ENCODE measurements around the gene HIPK2. TPM values are rescaled to one million over a fixed set of nuclear protein-coding genes. Genes with fewer than 3 reads are reported as not detected.

The HIPK2 gene
- total and polyA plus RNA-seq, 2 experiments from 2014 or later = 23.2 to 47.0 TPM

DNA sequence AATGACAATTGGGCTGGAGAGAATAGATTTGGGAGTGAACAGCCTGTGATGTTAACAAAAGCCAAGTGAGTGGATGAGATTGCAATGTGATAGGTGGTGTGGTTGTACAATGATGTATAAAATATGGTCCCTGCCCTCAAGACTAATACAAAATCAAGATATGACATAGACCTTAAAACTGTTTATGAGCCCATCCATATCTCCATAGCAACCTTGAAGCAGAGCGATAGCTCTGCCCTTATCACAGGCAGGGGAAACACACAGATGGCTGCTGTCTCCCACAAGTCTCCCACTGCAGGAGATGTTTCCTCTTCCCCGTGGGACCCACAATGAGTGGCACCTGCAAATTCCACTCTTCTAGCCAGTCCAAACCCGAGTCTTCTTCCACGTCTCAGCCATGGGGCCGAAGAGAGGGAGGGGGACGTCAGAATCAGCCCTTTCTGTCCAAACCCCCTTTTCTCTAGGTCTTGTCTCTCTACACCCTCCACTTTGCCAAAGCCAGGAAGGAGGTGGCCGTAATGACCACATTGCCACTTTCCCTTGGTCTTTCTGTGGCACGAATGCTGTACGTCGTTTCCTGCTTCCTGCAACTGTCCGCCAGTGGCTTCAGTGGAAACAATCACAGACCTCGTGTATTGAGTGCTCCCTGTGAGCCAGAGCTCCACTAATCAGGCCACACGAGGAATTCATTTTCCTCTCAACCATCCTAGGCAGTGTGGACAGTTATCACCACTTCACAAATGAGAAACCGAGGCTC lies 43.7 kb upstream of the HIPK2 start:
- no peak for DNase-seq (ENCODE audit: low read depth in 1 of 2, low spot score in 1 of 2)

DNA sequence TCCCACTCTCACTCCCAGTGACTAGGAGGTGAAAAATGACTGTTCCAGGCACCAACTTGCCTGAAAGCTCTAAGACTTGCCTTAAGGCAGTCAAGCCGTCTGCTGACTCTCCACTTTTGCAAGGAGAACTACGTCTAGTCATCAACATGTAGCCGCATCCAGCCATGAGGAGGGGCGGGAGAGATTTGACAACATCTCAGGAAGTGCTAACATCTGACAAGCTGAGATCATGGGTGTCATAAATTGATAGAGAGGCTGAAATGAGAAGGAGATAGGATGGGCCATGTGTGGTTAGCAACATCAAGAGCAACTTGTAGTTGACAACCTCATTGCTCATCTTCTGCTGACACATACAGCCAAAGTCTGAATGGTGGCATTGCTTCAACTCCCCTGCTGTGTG lies 42.3 kb upstream of the HIPK2 start:
- Histone ChIP-seq H3K36me3 (no peaks in the 10 kb centered on the region), H3K4me3 (no peak overlapping the region), H3K27ac (no peak overlapping the region), H3K9me3 (ENCODE audit: low read depth) (no peaks in the 10 kb centered on the region), H3K4me1 (ENCODE audit: low read depth) (no peaks in the 10 kb centered on the region), H3K27me3 (no peaks in the 10 kb centered on the region)
- TF ChIP-seq, protein P1, sequence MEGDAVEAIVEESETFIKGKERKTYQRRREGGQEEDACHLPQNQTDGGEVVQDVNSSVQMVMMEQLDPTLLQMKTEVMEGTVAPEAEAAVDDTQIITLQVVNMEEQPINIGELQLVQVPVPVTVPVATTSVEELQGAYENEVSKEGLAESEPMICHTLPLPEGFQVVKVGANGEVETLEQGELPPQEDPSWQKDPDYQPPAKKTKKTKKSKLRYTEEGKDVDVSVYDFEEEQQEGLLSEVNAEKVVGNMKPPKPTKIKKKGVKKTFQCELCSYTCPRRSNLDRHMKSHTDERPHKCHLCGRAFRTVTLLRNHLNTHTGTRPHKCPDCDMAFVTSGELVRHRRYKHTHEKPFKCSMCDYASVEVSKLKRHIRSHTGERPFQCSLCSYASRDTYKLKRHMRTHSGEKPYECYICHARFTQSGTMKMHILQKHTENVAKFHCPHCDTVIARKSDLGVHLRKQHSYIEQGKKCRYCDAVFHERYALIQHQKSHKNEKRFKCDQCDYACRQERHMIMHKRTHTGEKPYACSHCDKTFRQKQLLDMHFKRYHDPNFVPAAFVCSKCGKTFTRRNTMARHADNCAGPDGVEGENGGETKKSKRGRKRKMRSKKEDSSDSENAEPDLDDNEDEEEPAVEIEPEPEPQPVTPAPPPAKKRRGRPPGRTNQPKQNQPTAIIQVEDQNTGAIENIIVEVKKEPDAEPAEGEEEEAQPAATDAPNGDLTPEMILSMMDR (IDR thresholded peaks at IDR 0.05; ENCODE audit: low read depth, low read length) = no peak
- DNase-seq (ENCODE audit: low read depth in 1 of 2, low spot score in 1 of 2) = no peak

More for the DNA sequence above, 43.7 kb upstream of the HIPK2 start:
- TF ChIP-seq, protein P1 (IDR thresholded peaks at IDR 0.05; ENCODE audit: low read depth, low read length) = no peak
- H3K9me3 ChIP-seq (ENCODE audit: low read depth) = no peaks in the 10 kb centered on the region
- no peak overlapping the region for H3K4me3 ChIP-seq
- H3K36me3 ChIP-seq = no peaks in the 10 kb centered on the region
- H3K27ac ChIP-seq = no peak overlapping the region
- H3K27me3 ChIP-seq = no peaks in the 10 kb centered on the region
- H3K4me1 ChIP-seq (ENCODE audit: low read depth) = no peaks in the 10 kb centered on the region

DNA sequence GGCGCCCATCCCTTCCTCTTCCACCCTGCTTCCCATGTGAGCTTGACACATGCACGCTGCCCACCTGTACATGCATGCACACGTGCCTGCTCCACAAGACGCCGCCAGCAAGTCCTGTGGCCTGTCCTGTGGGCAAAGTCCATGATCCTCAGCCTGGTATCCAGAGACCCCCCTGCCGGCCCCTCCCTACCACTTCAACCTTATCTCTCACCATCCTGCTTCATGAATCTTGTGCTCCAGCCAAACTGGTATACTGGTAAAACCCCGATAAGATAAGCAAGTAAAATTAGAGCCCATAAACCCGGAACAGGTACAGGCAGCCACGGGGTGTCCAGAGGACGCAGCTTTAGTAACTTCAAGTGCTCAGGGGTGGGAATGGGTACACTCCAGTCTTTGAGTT lies 39.5 kb upstream of the HIPK2 start:
- TF ChIP-seq, protein P1 (IDR thresholded peaks at IDR 0.05; ENCODE audit: low read depth, low read length) = no peak
- Histone ChIP-seq H3K27me3 (no peaks in the 10 kb centered on the region), H3K9me3 (ENCODE audit: low read depth) (no peaks in the 10 kb centered on the region), H3K4me1 (ENCODE audit: low read depth) (no peaks in the 10 kb centered on the region), H3K4me3 (no peak overlapping the region), H3K36me3 (no peaks in the 10 kb centered on the region), H3K27ac (no peak overlapping the region)
- DNase-seq (ENCODE audit: low read depth in 1 of 2, low spot score in 1 of 2) = no peak

DNA sequence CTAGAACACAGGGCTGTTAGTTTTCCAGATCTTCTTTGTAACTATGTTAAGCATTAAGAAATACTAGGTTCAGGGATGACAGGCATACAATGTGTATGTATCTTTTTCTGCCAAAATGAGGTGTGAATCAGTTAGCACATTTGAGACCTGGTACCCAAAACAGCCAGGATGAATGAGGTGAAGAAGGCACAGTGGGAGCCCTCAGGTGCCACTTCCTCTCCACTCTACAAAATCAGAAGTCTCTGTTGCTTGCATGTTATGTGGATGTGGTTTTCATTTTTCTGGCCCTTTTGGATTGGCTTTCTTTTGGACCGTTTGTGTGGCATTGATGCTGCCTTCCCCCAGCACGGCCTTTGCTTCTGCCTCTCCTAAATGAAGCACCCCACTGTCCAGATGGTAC lies 35.9 kb upstream of the HIPK2 start:
- no peak for DNase-seq (ENCODE audit: low read depth in 1 of 2, low spot score in 1 of 2)
- H3K27ac ChIP-seq = no peak overlapping the region
- TF ChIP-seq, protein P1 (IDR thresholded peaks at IDR 0.05; ENCODE audit: low read depth, low read length) = no peak
- no peaks in the 10 kb centered on the region for H3K27me3 ChIP-seq
- no peaks in the 10 kb centered on the region for H3K4me1 ChIP-seq (ENCODE audit: low read depth)
- H3K9me3 ChIP-seq (ENCODE audit: low read depth) = no peaks in the 10 kb centered on the region
- H3K4me3 ChIP-seq = no peak overlapping the region
- no peaks in the 10 kb centered on the region for H3K36me3 ChIP-seq

DNA sequence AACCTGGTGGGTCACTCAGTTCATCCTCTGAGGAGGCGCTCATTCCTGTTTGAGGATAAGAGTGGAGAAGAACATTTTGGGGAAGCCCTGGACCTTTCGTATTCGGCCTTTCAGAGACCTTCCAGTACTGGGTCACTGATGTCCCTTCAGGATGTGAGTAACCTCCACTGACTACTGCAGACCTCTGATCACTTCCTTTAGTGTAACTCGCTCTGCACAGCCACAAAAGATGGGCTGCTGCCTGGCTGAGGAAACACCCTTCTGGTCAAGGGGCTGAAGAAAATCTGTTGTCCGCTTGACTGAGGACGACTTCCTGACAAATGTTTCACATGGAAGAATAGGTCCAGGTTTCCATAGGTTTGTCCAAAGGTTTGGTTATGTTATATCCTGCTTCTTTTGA lies 35.4 kb upstream of the HIPK2 start:
- TF ChIP-seq, protein P1 (IDR thresholded peaks at IDR 0.05; ENCODE audit: low read depth, low read length) = no peak
- no peak for DNase-seq (ENCODE audit: low read depth in 1 of 2, low spot score in 1 of 2)
- Histone ChIP-seq H3K27me3 (no peaks in the 10 kb centered on the region), H3K4me1 (ENCODE audit: low read depth) (no peaks in the 10 kb centered on the region), H3K9me3 (ENCODE audit: low read depth) (no peaks in the 10 kb centered on the region), H3K27ac (no peak overlapping the region), H3K4me3 (no peak overlapping the region), H3K36me3 (no peaks in the 10 kb centered on the region)
